CD14-positive monocyte (primary cell): Measurements from ENCODE around the gene SPAG16. TPM values are rescaled to one million over a fixed set of nuclear protein-coding genes. Genes with fewer than 3 reads are reported as not detected.

ENCODE experiments used
- DNase-seq, 3 donors: peaks; one replicate each; pipeline ENCODE4 v3.0.0-alpha.2; 2011 to 2022
- H2AFZ ChIP-seq: 2 replicates; pipeline ENCODE4 v1.6.0; 2012; ENCODE audit warnings: mild to moderate bottlenecking, low read depth, low read length, inconsistent platforms; ENCODE audit not compliant: insufficient read depth, poor library complexity, severe bottlenecking
- H3K27ac ChIP-seq, 2 donors: 1 replicate in 1 of 2; 2 replicates in 1 of 2; pipeline ENCODE4 v1.5.1; 2012 to 2013; ENCODE audit warnings: low read length in 2 of 2, control low read depth in 1 of 2, inconsistent platforms in 1 of 2, low read depth in 1 of 2, mild to moderate bottlenecking in 1 of 2
- H3K27me3 ChIP-seq, 2 donors: one replicate each; pipeline versions ENCODE4 v1.6.0 to v1.6.1; 2011 to 2013; ENCODE audit warnings: low read length in 2 of 2; ENCODE audit not compliant: control insufficient read depth in 2 of 2, insufficient read depth in 2 of 2
- H3K36me3 ChIP-seq, 2 donors: replicated peaks in 1 of 2; 1 replicate in 1 of 2; 2 replicates in 1 of 2; pipeline versions ENCODE4 v1.5.1 to v1.6.1; 2012 to 2013; ENCODE audit warnings: low read length in 2 of 2, control low read depth in 1 of 2, inconsistent platforms in 1 of 2, mild to moderate bottlenecking in 1 of 2; ENCODE audit not compliant: insufficient read depth in 2 of 2, control insufficient read depth in 1 of 2
- H3K4me1 ChIP-seq, 2 donors: 1 replicate in 1 of 2; 2 replicates in 1 of 2; pipeline versions ENCODE4 v1.5.1 to v1.6.1; 2012 to 2013; ENCODE audit warnings: low read length in 2 of 2, control low read depth in 1 of 2, inconsistent platforms in 1 of 2, mild to moderate bottlenecking in 1 of 2, moderate library complexity in 1 of 2; ENCODE audit not compliant: insufficient read depth in 2 of 2, control insufficient read depth in 1 of 2
- H3K4me2 ChIP-seq: replicated peaks from 2 replicates; pipeline ENCODE3; 2012; ENCODE audit warnings: low read length, moderate library complexity, mild to moderate bottlenecking; ENCODE audit not compliant: poor library complexity, severe bottlenecking; ENCODE audit errors: extremely low read depth
- H3K4me3 ChIP-seq, 3 experiments: fragments of 200-600 bp in 1 of 3; sonication (generic) in 1 of 3; replicated peaks in 1 of 3; 1 replicate in 2 of 3; 2 replicates in 1 of 3; pipeline ENCODE4 v1.5.1; 2011 to 2013; ENCODE audit warnings: low read length in 3 of 3, mild to moderate bottlenecking in 3 of 3, control low read depth in 2 of 3, low read depth in 2 of 3, inconsistent platforms in 1 of 3, moderate library complexity in 1 of 3
- H3K79me2 ChIP-seq: 2 replicates; pipeline ENCODE4 v1.6.0; 2012; ENCODE audit warnings: mild to moderate bottlenecking, control low read depth, inconsistent platforms, low read length, moderate library complexity; ENCODE audit not compliant: insufficient read depth
- H3K9ac ChIP-seq: 2 replicates; pipeline ENCODE4 v1.6.0; 2017; ENCODE audit warnings: low read length, mild to moderate bottlenecking; ENCODE audit not compliant: insufficient read depth, poor library complexity, severe bottlenecking
- H3K9me3 ChIP-seq, 2 donors: replicated peaks in 1 of 2; 1 replicate in 1 of 2; 2 replicates in 1 of 2; pipeline versions ENCODE4 v1.5.1 to v1.6.1; 2012 to 2013; ENCODE audit warnings: low read length in 2 of 2, control low read depth in 1 of 2; ENCODE audit not compliant: control insufficient read depth in 1 of 2, insufficient read depth in 1 of 2
- H4K20me1 ChIP-seq: 2 replicates; pipeline ENCODE4 v1.6.0; 2012; ENCODE audit warnings: mild to moderate bottlenecking, low read length, control low read depth, moderate library complexity; ENCODE audit not compliant: insufficient read depth
- H3K27ac Mint-ChIP-seq, 7 donors: one replicate each; pipeline ENCODE4 v1.8.0; 2020; ENCODE audit warnings: mild to moderate bottlenecking in 7 of 7, mixed read lengths in 7 of 7, moderate library complexity in 6 of 7, inconsistent platforms in 2 of 7
- H3K27me3 Mint-ChIP-seq, 3 donors: one replicate each; pipeline ENCODE4 v1.8.0; 2021 to 2022; ENCODE audit warnings: low read depth in 3 of 3, mild to moderate bottlenecking in 3 of 3, mixed read lengths in 3 of 3, moderate library complexity in 3 of 3, inconsistent platforms in 1 of 3
- H3K36me3 Mint-ChIP-seq, 2 donors: one replicate each; pipeline ENCODE4 v1.8.0; 2020; ENCODE audit warnings: mixed read lengths in 2 of 2, inconsistent platforms in 1 of 2, mild to moderate bottlenecking in 1 of 2
- H3K4me1 Mint-ChIP-seq: one replicate; pipeline ENCODE4 v1.8.0; 2020; ENCODE audit warnings: mild to moderate bottlenecking, mixed read lengths
- H3K4me3 Mint-ChIP-seq, 2 donors: one replicate each; pipeline ENCODE4 v1.8.0; 2020; ENCODE audit warnings: mild to moderate bottlenecking in 2 of 2, mixed read lengths in 2 of 2, moderate library complexity in 1 of 2
- H3K9me3 Mint-ChIP-seq, 7 donors: one replicate each; pipeline ENCODE4 v1.8.0; 2020 to 2022; ENCODE audit warnings: mixed read lengths in 7 of 7, mild to moderate bottlenecking in 6 of 7, moderate library complexity in 6 of 7, inconsistent platforms in 2 of 7
- WGBS: methylation state at CpG from one replicate; pipeline ENCODE4 v1.1.5; 2013; ENCODE audit warnings: missing lambda C conversion rate; ENCODE audit not compliant: insufficient coverage; 5-methylcytosine and 5-hydroxymethylcytosine counted together
- intact Hi-C, 2 donors: fragments of 100-400 bp; cut with micrococcal nuclease; formaldehyde crosslinking; loops; one replicate each; pipeline versions ENCODE4 v1.15.0 to v1.15.1; 2023
- polyA plus RNA-seq, 3 donors: library from polyadenylated mRNA; depleted of rRNA in 1 of 3; unstranded in 2 of 3; stranded (reverse) in 1 of 3; fragments of 300-500 nt in 2 of 3; fragments of >200 nt in 1 of 3; fragmentation: Illumina TruSeq in 2 of 3; gene quantifications; 1 replicate in 2 of 3; 2 replicates in 1 of 3; pipeline ENCODE4 v1.2.3, GENCODE V29; 2012 to 2021
- TF ChIP-seq, protein P1 (sequence below): fragments of 200-600 bp; IDR thresholded peaks from one replicate; pipeline ENCODE4 v1.8.0; 2022; ENCODE audit warnings: antibody characterized with exemption, mild to moderate bottlenecking

Gene SPAG16
- polyA plus RNA-seq, 3 donors = 0.12 to 0.30 TPM; not detected in 1

DNA sequence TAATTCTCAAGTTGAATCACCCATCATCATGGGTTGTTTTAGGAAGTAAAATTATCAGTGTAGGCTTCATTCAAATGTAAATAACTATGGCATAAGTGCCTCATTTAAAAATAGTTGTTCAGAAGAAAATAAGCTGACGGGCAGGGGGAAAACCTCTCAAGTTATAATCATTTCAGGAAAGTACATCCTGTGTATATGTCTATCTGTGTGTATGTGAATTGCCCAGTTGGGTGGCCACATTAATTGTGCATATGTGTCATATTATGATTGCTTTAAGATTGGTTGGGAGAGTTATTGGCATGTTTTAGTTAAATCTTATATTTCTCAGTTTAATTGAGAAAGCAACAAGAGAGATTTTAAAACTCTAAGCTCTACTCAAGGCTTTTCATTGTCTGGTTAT is 843.8 kb downstream of the SPAG16 start:
- Histone ChIP-seq H3K79me2 (no peaks in the 10 kb centered on the region), H3K4me2 (no peak overlapping the region), H4K20me1 (no peaks in the 10 kb centered on the region), H3K9ac (no peak overlapping the region), H3K27me3 (no peaks in the 10 kb centered on the region), H3K9me3 (no peaks in the 10 kb centered on the region), H2AFZ (no peak overlapping the region), H3K4me3 (no peak overlapping the region), H3K4me1 (no peaks in the 10 kb centered on the region), H3K27ac (no peak overlapping the region), H3K36me3 (no peaks in the 10 kb centered on the region)
- no peaks in the 10 kb centered on the region for H3K36me3 Mint-ChIP-seq
- H3K4me3 Mint-ChIP-seq = no peak overlapping the region
- WGBS = no CpG with 5 or more reads among the region's 1 CpG
- no peaks in the 10 kb centered on the region for H3K4me1 Mint-ChIP-seq
- no peak for DNase-seq
- H3K27me3 Mint-ChIP-seq = no peaks in the 10 kb centered on the region
- TF ChIP-seq, protein P1, sequence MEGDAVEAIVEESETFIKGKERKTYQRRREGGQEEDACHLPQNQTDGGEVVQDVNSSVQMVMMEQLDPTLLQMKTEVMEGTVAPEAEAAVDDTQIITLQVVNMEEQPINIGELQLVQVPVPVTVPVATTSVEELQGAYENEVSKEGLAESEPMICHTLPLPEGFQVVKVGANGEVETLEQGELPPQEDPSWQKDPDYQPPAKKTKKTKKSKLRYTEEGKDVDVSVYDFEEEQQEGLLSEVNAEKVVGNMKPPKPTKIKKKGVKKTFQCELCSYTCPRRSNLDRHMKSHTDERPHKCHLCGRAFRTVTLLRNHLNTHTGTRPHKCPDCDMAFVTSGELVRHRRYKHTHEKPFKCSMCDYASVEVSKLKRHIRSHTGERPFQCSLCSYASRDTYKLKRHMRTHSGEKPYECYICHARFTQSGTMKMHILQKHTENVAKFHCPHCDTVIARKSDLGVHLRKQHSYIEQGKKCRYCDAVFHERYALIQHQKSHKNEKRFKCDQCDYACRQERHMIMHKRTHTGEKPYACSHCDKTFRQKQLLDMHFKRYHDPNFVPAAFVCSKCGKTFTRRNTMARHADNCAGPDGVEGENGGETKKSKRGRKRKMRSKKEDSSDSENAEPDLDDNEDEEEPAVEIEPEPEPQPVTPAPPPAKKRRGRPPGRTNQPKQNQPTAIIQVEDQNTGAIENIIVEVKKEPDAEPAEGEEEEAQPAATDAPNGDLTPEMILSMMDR = no peak
- intact Hi-C loops = no loop called here
- no peak overlapping the region for H3K27ac Mint-ChIP-seq
- peaks cover 0 to 7% (median 2%) of the 10 kb centered on the region in 7 donors for H3K9me3 Mint-ChIP-seq

DNA sequence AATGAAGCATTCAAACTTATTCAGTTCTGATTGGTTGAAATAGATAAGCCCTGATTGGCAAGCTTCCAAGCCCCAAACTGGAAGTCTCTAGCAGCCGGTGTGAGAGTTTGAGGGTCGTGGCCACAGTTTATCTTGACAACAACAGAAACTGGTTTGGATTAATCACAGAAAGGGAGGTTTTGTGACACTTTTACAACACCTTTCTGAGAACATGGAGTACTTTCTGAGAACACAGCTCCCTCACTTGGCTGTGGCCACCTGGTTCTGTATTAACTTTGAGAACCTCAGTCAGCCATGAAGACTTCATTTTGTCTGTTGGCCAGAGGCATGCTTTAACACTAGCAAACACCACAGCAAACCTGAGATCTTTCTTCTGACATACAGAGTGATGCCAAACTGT is 845.9 kb downstream of the SPAG16 start:
- Histone ChIP-seq H3K36me3 (no peaks in the 10 kb centered on the region), H2AFZ (no peak overlapping the region), H3K27ac (no peak overlapping the region), H3K4me1 (no peaks in the 10 kb centered on the region), H3K9me3 (no peaks in the 10 kb centered on the region), H3K27me3 (no peaks in the 10 kb centered on the region), H3K9ac (no peak overlapping the region), H3K4me2 (no peak overlapping the region), H3K79me2 (no peaks in the 10 kb centered on the region), H3K4me3 (no peak overlapping the region), H4K20me1 (no peaks in the 10 kb centered on the region)
- Mint-ChIP-seq H3K4me3 (no peak overlapping the region), H3K27me3 (no peaks in the 10 kb centered on the region), H3K36me3 (no peaks in the 10 kb centered on the region), H3K9me3 (peaks cover 0 to 10% (median 2%) of the 10 kb centered on the region in 7 donors), H3K27ac (no peak overlapping the region), H3K4me1 (no peaks in the 10 kb centered on the region)
- no peak for DNase-seq
- no CpG with 5 or more reads among the region's 2 CpGs for WGBS
- TF ChIP-seq, protein P1 = no peak
- intact Hi-C loops = no loop called here
